GM21447 (cell line): ENCODE measurements around the gene PTP4A1.

Experiments used
- ATAC-seq: cut with Tn5 transposase; IDR thresholded peaks from one replicate; pipeline ENCODE4 v1.9.1; 2021; ENCODE audit not compliant: unreplicated experiment

The PTP4A1 gene

DNA sequence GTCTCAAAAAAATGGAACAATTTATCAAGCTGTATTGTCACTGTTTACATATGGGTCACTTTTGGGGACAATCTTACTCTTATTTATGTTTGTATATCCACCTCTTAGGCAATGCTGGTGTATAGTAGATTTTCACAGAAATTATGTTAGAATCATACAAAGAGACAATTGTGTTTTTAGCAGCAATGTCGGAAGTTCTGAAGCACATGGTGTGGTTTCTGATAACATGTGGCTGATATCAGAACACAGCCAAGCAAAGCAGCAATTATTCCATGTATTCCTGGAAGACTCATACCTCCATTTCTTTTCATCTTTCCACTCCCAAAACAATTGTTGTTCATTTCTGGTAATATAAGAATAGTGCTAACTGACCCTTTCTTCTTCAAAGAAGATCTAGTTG is 17.5 kb upstream of the PTP4A1 start:
- no peak for ATAC-seq

DNA sequence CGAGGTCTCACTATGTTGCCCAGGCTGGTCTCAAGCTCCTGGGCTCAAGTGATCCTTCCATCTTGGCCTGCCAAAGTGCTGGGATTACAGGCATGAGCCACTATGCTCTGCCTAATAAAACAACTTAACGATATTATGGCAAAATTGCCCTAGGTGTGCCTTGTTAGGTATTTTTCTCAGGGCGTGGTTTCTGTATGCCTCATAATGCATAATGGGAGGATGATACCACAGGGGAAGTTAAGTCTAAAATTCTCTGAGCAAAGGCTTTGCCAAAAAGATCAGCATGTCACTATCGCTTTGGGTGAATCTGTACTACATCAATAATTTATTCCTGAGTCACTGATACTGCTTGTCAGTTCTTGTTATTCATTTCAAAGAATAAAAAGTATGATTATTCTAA is 15.9 kb upstream of the PTP4A1 start:
- no peak for ATAC-seq

DNA sequence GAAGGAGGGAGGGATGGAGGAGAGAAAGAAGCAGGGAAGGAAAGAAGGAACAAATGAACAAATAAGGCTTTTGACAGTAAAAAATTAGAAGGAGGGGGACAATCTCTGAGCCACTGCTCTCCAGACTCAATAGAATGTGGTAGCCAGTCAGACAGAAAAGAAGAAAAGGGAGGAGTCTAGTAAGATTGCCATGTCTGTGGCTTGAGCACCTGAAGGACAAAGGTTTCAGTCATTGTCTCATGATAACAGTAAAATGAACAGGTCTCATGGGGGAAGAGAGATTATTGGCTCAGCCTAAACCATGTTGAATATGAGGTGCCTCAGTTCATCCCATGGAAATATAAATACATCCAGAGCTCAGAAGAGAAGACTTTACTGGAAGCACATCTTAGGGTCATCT is 14.0 kb upstream of the PTP4A1 start:
- no peak for ATAC-seq

DNA sequence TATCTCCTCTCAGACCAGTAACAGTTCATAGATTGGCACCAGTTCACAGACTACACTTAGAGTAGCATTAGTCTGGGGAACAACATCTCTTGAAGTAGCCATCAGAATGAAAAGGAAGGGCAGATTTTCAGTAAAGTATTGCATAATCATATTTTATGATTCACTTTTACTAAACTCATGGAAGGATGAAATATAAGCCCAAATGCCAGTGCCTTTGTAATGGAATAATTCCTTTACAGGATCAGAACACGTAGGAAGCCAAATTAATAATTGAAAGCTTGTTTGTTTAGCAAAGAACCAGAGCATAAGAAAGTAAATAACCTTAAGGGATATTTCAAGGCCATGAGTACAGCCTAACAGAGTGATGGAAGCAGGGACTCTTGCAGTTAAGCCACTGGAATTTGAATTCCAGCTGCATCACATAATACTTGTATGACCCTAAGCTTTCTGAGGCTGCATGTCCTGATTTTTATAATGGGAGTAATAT is 11.4 kb upstream of the PTP4A1 start:
- ATAC-seq: no peak

DNA sequence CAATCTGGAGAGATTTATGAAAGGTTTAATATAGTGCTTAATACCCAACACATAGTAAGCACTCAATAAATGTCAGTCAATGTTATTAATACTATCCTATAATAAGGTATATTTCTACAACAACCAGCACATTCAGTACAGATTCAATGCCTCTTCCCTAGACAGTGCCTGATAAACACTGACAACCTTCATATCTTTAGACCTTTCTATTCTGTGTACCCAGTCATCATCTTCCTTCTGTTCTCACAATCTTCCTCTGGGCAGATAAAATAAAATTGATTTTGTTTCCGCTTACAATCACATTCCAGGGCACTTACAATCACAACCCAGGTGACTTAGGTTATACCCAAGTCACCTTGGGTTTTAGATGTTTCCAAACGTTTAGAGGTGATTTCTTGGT is 11.0 kb upstream of the PTP4A1 start:
- no peak for ATAC-seq

DNA sequence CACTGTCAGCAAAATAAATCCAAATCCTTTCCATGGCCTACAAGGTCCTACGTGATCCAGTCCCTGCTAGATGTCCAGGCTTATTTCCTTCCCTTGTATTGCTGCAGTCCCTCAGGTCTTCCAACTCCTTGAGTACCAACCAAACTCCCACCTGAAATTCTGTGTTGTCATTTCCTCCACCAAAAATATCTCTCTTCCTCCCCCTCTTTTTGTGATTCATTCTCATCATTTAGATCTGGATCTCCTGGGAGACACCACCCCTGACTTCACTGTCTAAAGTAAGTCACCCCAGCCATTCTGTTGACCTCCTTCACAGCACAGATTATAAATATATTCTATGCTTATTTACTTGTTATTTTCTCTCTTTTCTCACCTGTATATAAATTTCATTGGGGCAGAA is 9.0 kb upstream of the PTP4A1 start:
- no peak for ATAC-seq

DNA sequence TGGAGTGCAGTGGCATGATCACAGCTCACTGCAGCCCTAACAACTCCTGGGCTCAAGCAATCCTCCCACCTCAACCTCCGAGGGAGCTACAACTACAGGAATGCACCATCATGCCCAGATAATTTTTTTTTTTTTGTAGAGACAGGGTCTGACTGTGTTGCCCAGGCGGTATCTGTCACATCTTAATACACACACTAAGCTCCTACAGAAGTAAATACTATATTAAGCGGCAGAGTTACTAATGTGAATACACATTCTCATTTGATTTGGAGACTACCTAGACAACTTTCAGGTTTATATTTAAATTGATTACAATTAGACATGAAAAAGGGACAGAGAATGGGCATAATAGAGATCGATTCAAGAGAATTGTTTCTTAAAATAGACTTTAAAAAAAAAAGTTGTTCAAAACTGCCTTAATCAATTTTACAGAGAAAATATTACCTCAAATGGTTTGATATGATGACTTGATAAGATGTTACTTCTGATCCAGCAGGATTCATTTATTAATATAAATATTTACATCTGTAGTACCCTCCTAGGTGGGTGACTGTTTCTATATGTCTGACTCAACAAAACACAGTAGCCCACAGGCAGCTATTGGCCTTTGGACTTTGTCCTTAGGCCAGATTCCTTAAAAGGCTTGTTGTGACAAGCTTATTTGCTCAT is 7.1 kb upstream of the PTP4A1 start:
- ATAC-seq: no peak

DNA sequence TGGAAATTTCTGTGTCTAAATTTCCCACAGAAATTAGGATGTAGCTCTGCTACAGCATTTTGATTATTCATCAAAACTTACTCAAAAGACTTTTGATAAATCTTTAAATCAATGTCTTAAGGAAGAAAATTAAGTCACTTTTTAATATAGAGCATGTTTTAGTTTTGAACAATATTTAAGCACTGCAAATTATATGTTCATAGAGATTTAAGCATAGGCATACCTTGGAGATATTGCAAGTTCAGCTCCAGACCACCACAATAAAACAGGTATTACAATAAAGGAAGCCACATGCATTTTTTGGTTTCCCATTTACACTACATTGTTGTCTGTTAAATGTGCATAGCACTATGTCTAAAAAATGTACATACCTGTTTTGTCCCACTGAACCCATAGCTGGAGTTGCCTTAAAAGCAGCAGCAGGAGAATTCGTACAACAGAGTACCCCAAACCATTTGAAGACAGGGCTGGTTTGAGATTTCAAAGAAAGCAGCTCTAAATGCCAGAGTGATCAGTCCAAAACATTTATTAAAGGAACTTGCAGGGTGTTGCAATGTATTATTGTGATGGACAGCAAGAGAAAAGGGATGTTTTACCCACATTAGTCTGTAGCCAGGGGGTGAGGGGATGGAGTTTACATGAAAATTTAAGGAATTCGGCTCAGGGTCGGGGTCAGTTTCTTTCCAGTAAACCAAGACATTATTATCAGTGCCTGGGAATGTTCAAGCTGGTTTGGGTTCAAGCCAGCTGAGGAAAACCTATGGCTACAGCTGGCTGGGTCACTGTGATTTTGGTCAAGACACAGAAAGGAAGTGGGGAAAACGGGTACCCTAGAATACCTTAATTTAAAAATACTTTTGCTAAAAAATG is 6.3 kb upstream of the PTP4A1 start:
- ATAC-seq: no peak

DNA sequence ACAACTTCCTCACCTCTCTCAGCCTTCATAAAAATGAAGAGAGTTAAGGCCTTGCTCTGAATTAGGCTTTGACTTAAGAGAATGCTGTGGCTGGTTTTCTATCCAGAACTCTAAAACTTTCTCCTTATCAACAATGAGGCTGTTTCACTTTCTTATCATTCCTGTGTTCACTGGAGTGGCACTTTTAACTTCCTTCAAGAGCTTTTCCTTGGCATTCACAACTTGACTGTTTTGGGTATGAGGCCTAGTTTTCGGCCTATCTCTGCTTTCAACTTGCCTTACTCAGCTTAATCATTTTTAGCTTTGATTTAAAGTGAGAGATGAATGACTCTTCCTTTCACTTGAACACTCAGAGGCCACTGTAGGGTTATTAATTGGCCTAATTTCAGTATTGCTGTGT is 4.3 kb upstream of the PTP4A1 start:
- no peak for ATAC-seq

DNA sequence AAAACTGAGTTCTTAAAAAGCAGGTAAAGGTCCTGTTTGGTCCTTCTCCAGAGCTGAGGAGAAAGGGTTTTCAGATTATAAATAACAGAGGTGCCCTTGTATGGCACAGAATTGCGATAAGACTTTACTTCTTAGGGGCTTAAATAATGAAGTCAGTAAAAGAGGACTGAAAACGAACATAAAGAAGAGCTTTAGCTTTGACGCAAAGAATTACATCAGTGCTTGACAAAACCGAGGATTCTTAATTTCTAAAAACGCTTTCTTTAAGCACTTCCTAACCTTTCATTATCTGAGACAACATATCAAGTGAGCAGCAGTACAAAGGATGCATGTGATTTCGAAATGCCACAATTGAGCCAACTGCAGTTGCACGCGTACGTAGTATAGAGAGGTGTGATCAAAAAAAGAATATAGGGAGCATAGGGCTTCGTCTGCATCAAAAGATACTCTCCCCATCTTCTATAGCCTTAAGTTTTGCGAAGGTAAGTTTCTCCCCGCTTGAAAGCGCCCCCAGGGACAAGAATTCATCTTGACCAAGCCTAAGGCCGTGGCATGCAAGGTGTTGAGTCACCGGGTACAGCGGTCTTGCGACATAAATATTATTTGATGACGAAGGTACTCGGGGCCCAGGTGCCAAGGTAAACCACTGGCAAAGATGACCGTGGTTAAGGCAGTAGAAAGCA is 778 bp upstream of the PTP4A1 start:
- peak; percentile 8 for ATAC-seq

DNA sequence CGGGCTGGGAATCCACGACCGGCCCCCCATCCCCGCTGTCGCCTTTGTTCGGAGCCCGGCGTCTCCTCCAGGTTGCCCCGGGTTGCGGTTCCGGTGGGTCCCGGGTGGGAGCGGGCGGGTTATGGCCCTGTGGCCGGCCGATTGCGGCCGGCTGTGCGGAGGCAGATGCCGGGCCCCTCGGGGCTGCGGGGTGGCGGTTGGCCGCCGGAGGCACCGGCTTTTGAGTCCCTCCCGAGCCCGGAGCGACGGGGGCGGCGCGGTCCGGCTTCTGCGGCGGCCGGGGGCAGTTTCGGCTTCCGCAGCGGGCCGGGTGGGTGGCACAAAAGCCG is 431 bp downstream of the PTP4A1 start:
- ATAC-seq: peak; percentile 3

DNA sequence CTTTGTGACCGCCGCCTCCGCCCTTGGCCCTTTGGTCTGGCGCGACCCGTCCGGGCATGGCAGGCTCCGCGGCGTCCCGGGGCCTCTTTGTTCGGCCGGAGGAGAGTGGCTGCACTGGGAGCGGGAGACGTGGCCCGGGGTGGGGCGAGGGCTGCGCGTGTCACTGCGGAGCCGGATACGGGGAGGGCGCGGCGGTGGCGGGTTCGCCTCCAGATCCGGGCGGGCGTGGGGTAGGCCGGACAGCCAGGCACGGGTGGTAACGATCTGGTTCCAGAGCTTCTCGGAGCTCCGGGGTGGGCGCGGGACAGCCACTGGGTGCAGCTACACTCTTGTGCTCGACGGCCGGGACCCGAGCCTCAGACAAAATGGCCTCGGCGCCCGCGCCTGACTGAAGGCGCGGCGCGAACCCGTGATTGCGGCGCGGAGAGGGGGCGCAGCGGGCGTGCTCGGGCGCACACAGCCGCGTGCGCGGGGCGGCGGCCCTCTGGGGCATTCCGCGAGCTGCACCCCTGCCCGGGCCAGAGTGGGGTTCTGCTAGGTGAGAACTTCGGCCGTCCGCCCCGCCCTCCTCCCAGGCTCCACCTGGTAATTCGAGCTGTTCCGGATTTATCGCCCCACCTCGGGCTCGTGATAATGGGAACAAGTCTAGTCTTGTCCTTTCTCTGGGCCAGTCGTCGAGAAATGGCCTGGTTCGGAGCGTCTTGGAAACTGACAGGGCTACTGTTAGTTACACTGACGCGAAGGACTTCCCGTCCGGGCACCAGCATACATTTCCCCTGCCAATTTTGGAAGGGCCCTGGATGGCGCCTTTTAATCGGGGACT is 1.0 kb downstream of the PTP4A1 start:
- peak; percentile 44 for ATAC-seq

DNA sequence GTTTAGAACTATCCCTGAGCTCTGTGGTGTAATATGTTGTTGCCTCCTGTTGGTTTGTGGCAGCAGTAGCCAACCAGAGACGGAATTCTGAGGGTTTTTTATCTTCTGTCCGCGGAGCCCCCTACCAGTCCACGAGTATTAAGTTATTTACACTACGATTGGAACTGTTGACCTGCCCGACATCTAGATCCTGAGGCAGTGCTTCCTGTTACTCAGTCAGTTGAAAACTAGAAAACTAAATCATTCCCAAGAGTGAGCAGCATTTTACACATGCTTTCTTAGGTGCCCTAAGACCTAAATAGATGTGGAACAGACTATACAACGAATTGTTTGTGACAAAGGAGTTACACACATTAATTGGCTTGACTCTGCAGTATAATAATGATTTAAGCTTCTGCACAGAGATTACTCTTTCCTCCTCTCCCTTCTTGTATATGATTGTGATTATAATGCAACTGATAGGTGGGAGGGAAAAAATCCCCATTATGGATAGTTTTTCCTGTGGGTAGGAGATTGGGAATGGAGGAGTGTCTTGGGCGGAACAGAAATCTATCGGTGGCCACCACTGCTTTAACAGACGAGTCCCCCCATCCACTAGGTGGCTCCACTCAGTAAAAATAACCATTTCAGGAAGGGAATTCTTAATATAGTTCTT is 1.7 kb downstream of the PTP4A1 start:
- ATAC-seq: no peak

DNA sequence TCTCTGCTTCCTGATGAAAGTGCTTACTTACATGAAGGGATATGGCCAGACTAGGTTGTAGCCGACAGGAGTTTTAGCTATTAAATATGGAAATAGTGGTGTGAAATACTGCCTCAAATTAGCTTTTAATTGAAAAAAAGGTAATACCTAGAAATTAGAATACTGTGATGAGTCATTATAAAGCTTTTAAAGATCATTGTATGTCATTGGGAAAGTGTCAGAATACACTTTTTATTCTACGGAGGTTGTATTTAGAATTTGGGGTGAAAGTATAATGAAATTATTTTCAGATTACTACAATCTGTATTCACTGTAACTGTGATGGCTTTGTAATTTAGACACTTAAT is 2.2 kb downstream of the PTP4A1 start:
- ATAC-seq: no peak

DNA sequence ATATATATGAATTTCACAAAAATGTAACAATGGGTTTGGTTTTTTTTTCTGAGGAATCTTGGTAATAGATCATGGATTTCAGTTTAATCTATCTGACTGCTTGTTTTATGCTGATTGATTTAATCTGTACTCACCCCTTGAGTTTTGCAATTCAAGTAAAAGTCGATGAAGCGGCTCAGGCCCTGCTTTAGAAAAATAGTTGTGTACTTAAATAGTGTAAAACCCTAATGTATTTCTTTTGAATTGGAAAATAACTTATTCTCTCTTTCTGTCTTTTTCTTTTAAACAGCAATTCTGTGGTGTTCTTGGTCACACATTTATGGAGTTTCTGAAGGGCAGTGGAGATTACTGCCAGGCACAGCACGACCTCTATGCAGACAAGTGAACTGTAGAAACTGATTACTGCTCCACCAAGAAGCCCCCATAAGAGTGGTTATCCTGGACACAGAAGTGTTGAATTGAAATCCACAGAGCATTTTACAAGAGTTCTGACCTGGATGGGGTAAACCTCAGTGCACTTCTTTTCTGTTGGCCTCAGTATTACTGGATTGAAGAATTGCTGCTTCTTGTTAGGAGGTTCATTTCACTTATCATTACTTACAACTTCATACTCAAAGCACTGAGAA is 4.0 kb downstream of the PTP4A1 start:
- no peak for ATAC-seq

DNA sequence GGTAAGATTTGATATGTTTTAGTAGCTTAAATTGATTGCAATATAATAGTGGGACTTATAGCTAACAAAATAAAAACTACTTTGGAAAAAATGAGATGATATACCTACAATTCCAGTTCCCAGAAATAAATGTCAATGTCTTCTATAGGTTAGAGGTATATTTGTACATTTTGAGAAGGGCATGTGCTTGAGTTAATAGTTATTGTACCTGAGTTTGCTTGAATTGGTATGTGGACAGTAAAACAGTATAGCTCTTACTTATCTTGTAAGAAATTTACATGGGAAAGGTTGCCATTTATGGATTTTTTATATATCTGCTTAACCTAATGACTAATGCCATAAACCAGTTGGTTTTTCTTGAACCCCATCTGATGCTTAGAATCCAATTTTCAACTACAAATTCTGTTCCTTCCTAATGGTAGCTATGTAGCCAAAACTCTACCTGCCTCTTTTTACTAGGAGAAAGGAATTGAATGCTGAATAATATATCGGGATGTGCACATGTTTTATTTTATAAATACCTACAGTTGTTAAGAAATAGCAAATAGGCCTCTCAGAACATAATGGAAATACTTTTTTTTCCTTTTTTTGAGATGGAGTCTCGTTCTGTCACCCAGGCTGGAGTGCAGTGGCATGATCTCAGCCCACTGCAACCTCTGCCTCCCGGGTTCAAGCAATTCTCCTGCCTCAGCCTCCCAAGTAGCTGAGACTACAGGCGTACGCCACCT is 4.9 kb downstream of the PTP4A1 start:
- no peak for ATAC-seq

DNA sequence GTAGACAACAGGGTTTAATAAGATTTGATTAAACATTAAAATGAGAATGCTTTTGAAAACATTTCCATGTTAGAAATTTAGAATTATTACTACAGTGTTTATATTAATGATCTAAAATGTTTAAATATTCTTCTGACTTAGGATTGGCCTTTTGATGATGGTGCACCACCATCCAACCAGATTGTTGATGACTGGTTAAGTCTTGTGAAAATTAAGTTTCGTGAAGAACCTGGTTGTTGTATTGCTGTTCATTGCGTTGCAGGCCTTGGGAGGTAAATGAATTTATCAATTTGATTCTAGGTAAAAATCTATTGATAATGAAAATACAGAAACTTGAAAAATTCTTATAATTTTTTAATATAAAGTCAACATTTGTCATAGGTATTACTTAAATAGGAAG is 6.5 kb downstream of the PTP4A1 start:
- no peak for ATAC-seq

DNA sequence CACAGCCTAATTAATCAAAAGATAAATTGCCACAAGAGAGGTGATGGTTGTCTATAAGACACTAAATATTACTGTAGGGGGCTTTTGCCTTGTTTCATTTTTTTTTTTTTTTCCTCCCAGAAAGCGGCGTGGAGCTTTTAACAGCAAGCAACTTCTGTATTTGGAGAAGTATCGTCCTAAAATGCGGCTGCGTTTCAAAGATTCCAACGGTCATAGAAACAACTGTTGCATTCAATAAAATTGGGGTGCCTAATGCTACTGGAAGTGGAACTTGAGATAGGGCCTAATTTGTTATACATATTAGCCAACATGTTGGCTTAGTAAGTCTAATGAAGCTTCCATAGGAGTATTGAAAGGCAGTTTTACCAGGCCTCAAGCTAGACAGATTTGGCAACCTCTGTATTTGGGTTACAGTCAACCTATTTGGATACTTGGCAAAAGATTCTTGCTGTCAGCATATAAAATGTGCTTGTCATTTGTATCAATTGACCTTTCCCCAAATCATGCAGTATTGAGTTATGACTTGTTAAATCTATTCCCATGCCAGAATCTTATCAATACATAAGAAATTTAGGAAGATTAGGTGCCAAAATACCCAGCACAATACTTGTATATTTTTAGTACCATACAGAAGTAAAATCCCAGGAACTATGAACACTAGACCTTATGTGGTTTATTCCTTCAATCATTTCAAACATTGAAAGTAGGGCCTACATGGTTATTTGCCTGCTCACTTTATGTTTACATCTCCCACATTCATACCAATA is 7.8 kb downstream of the PTP4A1 start:
- no peak for ATAC-seq

DNA sequence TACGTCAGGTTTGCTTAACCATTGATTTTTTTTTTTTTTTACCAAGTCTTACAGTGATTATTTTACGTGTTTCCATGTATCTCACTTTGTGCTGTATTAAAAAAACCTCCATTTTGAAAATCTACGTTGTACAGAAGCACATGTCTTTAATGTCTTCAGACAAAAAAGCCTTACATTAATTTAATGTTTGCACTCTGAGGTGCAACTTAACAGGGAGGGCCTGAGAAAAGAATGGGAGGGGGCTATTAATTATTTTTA is 8.4 kb downstream of the PTP4A1 start:
- ATAC-seq: no peak
